ENCODE measurements around the gene OGT.

The OGT gene

GRCh38 chrX:71615056-71615455, 82.2 kb downstream of the OGT start:
- H3K4me3 ChIP-seq (ENCODE audit: low read depth, low read length), result no peak overlapping the region
- TF ChIP-seq CTCF (IDR thresholded peaks at IDR 0.05; ENCODE audit: low read depth, low read length, missing control alignments), result no peak
- in situ Hi-C loops (cut with HindIII; ENCODE audit: low sequenced_read_pairs), result no loop called here
- DNase-seq (ENCODE audit: low read depth), result no peak

GRCh38 chrX:71615954-71616353, 83.0 kb downstream of the OGT start:
- in situ Hi-C loops (cut with HindIII; ENCODE audit: low sequenced_read_pairs), result no loop called here
- DNase-seq (ENCODE audit: low read depth), result no peak
- TF ChIP-seq CTCF (IDR thresholded peaks at IDR 0.05; ENCODE audit: low read depth, low read length, missing control alignments), result no peak
- H3K4me3 ChIP-seq (ENCODE audit: low read depth, low read length), result no peak overlapping the region

GRCh38 chrX:71616672-71617529, 84.0 kb downstream of the OGT start:
- in situ Hi-C loops (cut with HindIII; ENCODE audit: low sequenced_read_pairs), result no loop called here

GRCh38 chrX:71617742-71618141, 84.8 kb downstream of the OGT start:
- H3K4me3 ChIP-seq (ENCODE audit: low read depth, low read length), result no peak overlapping the region
- DNase-seq (ENCODE audit: low read depth), result no peak
- in situ Hi-C loops (cut with HindIII; ENCODE audit: low sequenced_read_pairs), result no loop called here
- no peak for TF ChIP-seq CTCF (IDR thresholded peaks at IDR 0.05; ENCODE audit: low read depth, low read length, missing control alignments)

More at GRCh38 chrX:71616672-71617529, 84.0 kb downstream of the OGT start:
- no peak for TF ChIP-seq CTCF (IDR thresholded peaks at IDR 0.05; ENCODE audit: low read depth, low read length, missing control alignments)
- DNase-seq (ENCODE audit: low read depth), result no peak
- no peak overlapping the region for H3K4me3 ChIP-seq (ENCODE audit: low read depth, low read length)

- no peak within 1 kb of the TSS for H3K4me3 ChIP-seq (ENCODE audit: low read depth, low read length)
- no peak for DNase-seq (ENCODE audit: low read depth)
- TF ChIP-seq CTCF (IDR thresholded peaks at IDR 0.05; ENCODE audit: low read depth, low read length, missing control alignments), result no peak
- in situ Hi-C loops (cut with HindIII; ENCODE audit: low sequenced_read_pairs), result no loop called here
Observed at GRCh38 chrX:71618303-71618721, 85.4 kb downstream of the OGT start, which contains the start of gene CXCR3. CXCR3 (minus strand) TSS chrX:71618511; CDS start chrX:71618449, 62 bp downstream.

GRCh38 chrX:71618787-71619186, 85.9 kb downstream of the OGT start:
- TF ChIP-seq CTCF (IDR thresholded peaks at IDR 0.05; ENCODE audit: low read depth, low read length, missing control alignments), result no peak
- in situ Hi-C loops (cut with HindIII; ENCODE audit: low sequenced_read_pairs), result no loop called here
- DNase-seq (ENCODE audit: low read depth), result no peak
- no peak overlapping the region for H3K4me3 ChIP-seq (ENCODE audit: low read depth, low read length)
